SJCRH30 (cell line): ENCODE data around the gene RANBP3L. TPM values are rescaled to one million over a fixed set of nuclear protein-coding genes. Genes with fewer than 3 reads are reported as not detected.
"Not testable (repeated sequence)": the region's sequence is repeated elsewhere in the genome, so short reads cannot be mapped to it uniquely, and the experiment has no call there.

ENCODE experiments used
- DNase-seq, 2 experiments: peaks; one replicate each; pipeline ENCODE4 v3.0.0-alpha.2; 2015 to 2020
- H3K27ac ChIP-seq: fragments of 250-450 bp; sonication (Bioruptor Pico); 2 replicates; pipeline ENCODE4 v1.5.1; 2020; ENCODE audit warnings: mild to moderate bottlenecking, moderate library complexity
- H3K27me3 ChIP-seq: fragments of 250-450 bp; sonication (Bioruptor Pico); 2 replicates; pipeline ENCODE4 v1.5.1; 2020; ENCODE audit warnings: mild to moderate bottlenecking, moderate library complexity
- H3K36me3 ChIP-seq: fragments of 250-450 bp; sonication (Bioruptor Pico); 2 replicates; pipeline ENCODE4 v1.5.1; 2020; ENCODE audit warnings: mild to moderate bottlenecking, moderate library complexity
- H3K4me1 ChIP-seq: fragments of 250-450 bp; sonication (Bioruptor Pico); 2 replicates; pipeline ENCODE4 v1.5.1; 2020; ENCODE audit warnings: mild to moderate bottlenecking, moderate library complexity
- H3K4me3 ChIP-seq: fragments of 250-450 bp; sonication (Bioruptor Pico); 2 replicates; pipeline ENCODE4 v1.5.1; 2020; ENCODE audit warnings: mild to moderate bottlenecking, moderate library complexity
- H3K9me3 ChIP-seq: fragments of 250-450 bp; sonication (Bioruptor Pico); replicated peaks from 2 replicates; pipeline ENCODE4 v1.5.1; 2020; ENCODE audit warnings: mild to moderate bottlenecking, moderate library complexity
- total RNA-seq: library from RNA; depleted of rRNA; stranded (reverse); fragments of >200 nt; shearing (Covaris generic); gene quantifications from 2 replicates; pipeline ENCODE4 v1.2.3, GENCODE V29; 2014

The RANBP3L gene
- total RNA-seq, 1 experiment from 2014 or later, result 0.93 TPM

DNA sequence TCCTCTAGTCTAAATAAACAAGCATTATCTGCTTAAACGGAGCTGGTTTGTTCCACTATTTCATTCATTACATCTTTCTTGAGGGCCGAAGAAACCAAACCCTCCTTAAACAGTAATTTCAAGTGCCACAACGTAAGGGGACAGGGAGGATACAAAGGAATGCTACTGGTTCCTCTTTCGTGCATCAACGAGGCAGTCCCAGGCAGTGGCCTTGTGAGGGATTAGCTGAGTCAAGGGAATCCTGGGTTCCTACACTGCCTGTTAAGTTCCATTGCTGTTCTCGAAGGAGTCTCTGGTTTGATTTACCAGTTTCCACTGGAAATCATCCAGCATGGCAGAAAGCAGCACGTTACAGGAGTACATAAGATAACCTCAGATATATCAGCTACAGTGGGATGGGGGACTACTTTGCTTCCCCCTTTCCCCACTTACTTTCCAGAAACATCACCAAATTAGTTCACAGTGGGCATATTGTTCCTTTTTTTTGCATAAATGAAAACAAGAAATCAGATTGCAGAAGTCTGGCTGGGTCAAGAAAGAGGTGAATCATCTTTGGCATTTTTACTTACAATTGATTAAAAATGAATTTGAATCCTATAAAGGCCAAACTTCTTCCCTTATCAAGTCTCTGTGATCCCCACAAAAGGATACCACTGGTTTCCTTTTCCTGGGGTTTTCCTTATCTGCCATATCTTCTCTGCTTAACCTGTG lies 2.5 kb upstream of the RANBP3L start:
- Histone ChIP-seq H3K4me1 (peaks cover 16% of the 10 kb centered on the region), H3K4me3 (no peak overlapping the region), H3K27ac (no peak overlapping the region), H3K9me3 (no peaks in the 10 kb centered on the region), H3K27me3 (no peaks in the 10 kb centered on the region), H3K36me3 (no peaks in the 10 kb centered on the region)
- no peak for DNase-seq

DNA sequence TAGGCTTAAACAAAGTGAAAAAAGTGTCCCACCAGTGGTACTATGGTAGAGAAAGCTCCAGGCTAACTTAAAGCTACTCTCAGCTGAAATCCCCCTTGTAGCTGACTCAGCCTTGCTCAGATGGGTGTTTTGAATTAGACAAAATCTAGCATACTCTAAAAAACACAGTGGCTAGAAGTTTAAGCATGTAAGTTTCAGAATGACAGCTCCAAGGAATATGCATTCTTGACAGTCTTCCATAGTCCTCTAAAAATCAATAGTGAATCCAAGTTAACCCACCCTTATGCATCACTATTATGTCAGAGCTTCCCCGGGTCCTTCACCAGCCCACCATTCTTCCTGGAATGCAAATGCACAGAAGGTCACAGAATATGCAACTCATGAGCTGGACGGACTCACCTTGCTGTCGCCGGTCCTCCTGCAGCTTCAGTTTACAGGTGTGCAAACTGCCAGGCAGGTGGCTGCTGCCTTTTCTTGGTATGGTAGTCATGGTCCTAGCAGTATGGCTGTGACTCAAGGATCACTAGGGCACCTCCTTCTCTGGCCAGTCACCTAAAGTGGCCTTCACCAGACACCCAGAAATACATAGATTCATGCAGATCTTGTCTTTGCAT lies 668 bp downstream of the RANBP3L start:
- H3K4me3 ChIP-seq, result no peak overlapping the region
- peaks cover 16% of the 10 kb centered on the region for H3K4me1 ChIP-seq
- H3K36me3 ChIP-seq, result no peaks in the 10 kb centered on the region
- no peak overlapping the region for H3K27ac ChIP-seq
- no peak for DNase-seq
- peaks cover 4% of the 10 kb centered on the region; the same call in 1 of the 2 replicates for H3K9me3 ChIP-seq
- H3K27me3 ChIP-seq, result no peaks in the 10 kb centered on the region

DNA sequence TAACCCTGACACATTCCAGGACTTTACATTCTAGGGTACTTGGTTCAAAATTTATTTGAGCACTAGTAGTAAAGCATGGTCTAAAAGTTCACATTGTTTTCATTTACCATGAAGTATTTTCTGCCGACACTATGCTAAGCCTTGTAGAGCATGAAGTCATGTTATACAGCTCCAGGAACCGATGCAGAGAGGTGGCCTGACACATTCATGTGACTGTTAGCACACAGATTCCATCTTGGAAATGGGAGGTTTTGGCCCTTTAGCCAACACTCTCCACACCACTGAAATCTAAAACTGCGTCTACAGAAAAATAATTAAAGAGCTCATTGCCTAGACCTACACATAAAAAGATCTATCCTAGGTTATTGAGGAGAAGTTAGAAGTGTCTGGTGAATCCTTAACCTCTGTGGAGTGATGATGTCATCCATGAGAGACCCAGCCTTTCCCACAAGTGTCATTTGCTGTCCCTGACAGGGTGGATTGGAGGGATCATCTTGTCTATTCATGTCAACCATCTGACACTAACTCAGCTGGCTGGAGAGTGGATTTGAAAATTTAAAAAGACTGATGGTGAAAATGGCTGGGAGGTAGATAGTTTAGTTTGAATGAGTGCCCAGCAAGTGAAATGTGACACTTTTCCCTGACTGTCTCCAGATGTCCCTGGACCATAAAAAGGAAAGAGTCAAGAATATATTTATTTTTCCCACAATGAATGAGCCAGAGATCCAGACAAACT lies 1.3 kb downstream of the RANBP3L start:
- DNase-seq, result peak in 1 of 2 experiments; percentile 24
- H3K27ac ChIP-seq, result no peak overlapping the region
- peaks cover 16% of the 10 kb centered on the region for H3K4me1 ChIP-seq
- no peaks in the 10 kb centered on the region for H3K36me3 ChIP-seq
- peaks cover 4% of the 10 kb centered on the region; the same call in 1 of the 2 replicates for H3K9me3 ChIP-seq
- no peaks in the 10 kb centered on the region for H3K27me3 ChIP-seq
- H3K4me3 ChIP-seq, result no peak overlapping the region

DNA sequence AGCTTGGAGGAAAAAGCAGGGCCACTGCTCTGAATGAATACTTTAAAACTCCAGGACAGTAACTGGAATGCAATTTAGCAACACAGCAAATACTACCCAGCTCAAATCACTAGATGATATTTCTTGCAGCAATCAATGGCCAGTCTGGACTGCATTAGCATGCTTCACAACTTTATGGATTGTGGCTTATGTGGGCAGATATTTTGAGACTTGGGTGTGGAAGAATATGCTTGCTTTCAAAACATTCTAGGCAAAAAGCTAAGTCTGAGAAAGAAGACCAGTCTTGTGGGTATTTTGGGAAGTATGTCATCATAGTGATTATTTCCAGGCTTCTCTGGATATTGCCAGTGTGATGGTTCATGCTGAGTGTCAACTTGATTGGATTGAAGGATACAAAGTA lies 3.1 kb downstream of the RANBP3L start:
- Histone ChIP-seq H3K27ac (no peak overlapping the region), H3K4me3 (no peak overlapping the region), H3K27me3 (no peaks in the 10 kb centered on the region), H3K4me1 (peaks cover 16% of the 10 kb centered on the region), H3K9me3 (peaks cover 4% of the 10 kb centered on the region; the same call in 1 of the 2 replicates), H3K36me3 (no peaks in the 10 kb centered on the region)
- no peak for DNase-seq

DNA sequence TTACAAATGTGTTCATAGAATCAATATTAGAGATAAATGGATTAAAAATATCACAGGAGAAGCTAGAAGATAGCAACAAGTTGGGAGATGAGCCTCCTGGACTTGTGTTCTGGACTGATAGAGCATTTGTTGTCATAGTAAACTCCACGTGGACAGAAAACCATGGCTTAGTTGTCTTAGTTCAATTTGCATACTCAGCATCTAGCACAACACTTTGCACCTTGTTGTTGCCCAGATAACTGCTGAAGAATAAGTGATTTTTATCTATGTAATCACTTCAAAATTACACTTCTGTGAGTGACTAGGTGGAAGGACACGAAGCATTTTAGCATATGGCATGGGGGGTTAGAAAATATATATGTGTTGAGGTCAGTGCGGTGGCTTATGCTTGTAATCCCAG lies 4.0 kb downstream of the RANBP3L start:
- Histone ChIP-seq H3K4me3 (no peak overlapping the region), H3K36me3 (no peaks in the 10 kb centered on the region), H3K27ac (no peak overlapping the region), H3K9me3 (peaks cover 4% of the 10 kb centered on the region; the same call in 1 of the 2 replicates), H3K4me1 (peaks cover 16% of the 10 kb centered on the region), H3K27me3 (no peaks in the 10 kb centered on the region)
- no peak for DNase-seq

DNA sequence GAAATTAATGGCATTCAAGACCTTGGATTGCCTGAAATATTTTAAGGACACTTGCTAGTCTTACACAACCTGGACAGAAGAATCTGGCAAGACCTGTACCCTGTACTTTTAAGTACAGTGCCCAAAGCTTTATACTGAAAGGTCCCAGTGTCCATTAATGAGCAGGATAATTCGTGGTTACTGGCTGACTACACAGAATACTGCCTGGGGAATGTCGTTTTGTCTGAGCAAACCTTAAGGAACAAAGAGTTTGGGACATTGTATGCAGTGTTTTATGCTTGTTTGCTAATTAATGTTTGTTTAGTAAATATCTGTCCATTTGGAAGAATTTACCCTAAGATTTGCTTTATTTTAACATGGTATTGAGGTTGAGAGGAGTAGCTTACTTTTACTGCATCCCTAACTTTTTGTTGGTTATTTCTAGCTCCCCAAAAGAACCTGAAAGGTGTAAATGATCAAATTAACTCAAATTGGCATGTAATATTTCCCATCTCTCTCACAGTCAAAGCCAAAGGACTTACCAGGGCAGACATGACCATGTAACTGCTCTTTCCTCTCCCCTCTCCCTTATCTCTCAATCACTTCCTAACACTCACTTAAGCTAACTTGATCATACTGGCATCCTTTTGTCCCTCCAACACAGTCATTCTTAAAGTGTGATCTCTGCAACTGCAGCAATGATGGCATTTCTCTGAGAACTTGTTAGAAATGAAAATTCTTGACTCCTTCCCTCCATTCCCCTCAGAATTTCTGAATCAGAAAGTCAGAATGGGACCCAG lies 15.7 kb downstream of the RANBP3L start:
- no peaks in the 10 kb centered on the region for H3K9me3 ChIP-seq

DNA sequence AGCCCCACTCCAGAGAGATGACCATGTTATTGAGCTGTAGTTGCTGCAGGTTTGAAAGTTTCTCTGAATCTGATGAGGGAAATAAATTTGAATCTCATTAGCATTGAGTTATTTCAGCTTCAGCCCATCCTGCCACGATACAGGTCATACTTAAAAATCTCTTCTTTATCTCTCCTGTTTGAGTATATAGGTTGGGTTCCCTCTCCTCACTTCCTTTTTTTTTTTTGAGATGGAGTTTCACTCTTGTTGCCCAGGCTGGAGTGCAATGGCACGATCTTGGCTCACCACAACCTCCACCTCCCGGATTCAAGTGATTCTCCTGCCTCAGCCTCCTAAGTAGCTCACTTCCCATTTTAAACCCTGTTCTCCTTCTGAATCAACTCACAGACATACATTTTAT lies 17.9 kb downstream of the RANBP3L start:
- not testable (repeated sequence) for H3K4me1 ChIP-seq, H3K9me3 ChIP-seq, H3K27me3 ChIP-seq, H3K36me3 ChIP-seq, H3K4me3 ChIP-seq, H3K27ac ChIP-seq, DNase-seq

More for the DNA sequence above, 15.7 kb downstream of the RANBP3L start:
- Histone ChIP-seq H3K4me1 (no peaks in the 10 kb centered on the region), H3K27me3 (no peaks in the 10 kb centered on the region), H3K27ac (no peak overlapping the region), H3K36me3 (no peaks in the 10 kb centered on the region), H3K4me3 (no peak overlapping the region)
- DNase-seq, result no peak

DNA sequence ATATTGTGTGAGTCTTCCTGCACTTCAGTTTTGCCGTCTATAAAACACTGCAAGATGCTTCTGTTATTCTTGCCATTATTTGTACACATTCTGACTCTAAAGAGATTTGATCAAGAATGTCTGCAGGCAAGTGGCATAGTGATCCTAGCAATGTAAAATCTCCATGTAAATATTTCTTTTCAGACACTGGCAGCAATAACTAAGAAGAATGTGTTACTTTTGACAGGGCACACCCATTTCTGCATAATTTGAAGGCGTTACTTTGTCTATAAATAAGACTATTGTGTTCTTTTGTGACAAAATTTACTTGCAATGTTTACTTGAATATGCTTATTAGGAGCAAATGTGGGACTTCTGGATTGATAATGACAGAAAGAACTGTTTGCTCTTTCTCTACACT lies 20.1 kb downstream of the RANBP3L start:
- H3K4me1 ChIP-seq, result no peaks in the 10 kb centered on the region
- H3K27ac ChIP-seq, result no peak overlapping the region
- H3K4me3 ChIP-seq, result no peak overlapping the region
- no peak for DNase-seq
- H3K36me3 ChIP-seq, result no peaks in the 10 kb centered on the region
- no peaks in the 10 kb centered on the region for H3K9me3 ChIP-seq
- no peaks in the 10 kb centered on the region for H3K27me3 ChIP-seq

DNA sequence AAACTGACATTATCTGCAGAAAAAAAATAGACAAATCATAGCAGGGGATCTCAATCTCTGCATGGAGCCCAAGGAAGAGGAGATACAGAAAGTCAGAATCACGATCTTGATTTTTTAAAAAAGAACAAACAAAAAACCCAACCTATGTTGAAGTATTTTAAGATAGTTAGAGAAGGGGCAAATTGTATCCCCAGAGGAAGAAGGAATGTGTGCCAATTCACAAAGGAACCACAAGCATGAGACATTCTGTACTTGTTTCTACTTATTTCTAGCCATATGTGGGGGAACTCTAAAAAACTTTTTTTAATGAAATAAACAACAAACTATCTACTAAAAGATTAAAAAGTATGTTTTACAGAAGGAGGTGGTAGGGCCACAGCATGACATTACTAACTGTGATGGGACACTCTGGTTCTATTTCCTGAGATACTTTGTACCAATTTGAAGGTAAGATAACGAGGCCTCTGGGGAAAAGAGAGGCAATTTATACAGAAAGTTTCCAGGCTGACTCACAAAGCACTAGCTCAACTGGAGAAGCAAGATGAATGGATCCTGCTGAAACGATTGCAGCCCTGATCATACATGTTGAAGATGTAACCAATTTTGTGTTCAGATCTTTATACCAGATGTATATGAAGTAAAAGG lies 22.5 kb downstream of the RANBP3L start:
- no peaks in the 10 kb centered on the region for H3K9me3 ChIP-seq
- H3K36me3 ChIP-seq, result no peaks in the 10 kb centered on the region
- H3K4me3 ChIP-seq, result no peak overlapping the region
- no peak overlapping the region for H3K27ac ChIP-seq
- peaks cover 2% of the 10 kb centered on the region for H3K4me1 ChIP-seq
- DNase-seq, result no peak
- H3K27me3 ChIP-seq, result no peaks in the 10 kb centered on the region

DNA sequence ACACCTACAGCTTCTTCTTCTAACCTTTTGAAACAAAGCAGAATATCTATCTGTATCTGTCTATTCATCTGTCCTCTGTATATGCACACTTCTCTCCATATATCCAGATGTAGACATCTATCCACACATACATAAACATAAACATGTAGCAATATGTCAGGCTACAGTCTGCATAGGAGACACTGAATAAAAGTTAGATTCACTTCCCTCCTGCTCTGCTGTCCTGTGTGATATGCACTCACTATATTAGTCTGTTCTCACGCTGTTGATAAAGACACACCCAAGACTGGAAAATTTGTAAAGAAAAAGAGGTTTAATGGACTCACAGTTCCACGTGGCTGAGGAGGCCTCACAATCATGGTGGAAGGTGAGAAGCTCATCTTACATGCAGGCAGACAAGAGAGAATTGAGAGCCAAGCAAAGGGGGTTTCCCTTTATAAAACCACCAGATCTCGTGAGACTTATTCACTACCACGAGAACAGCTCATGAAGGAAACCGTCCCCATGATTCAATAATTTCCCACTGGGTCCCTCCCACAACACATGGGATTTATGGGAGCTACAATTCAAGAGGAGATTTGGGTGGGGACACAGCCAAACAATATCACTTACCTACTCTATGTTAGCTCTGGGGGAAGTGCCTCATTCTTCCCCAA lies 24.1 kb downstream of the RANBP3L start:
- H3K27ac ChIP-seq, result no peak overlapping the region
- DNase-seq, result no peak
- H3K4me1 ChIP-seq, result peaks cover 11% of the 10 kb centered on the region
- no peak overlapping the region for H3K4me3 ChIP-seq
- no peaks in the 10 kb centered on the region for H3K9me3 ChIP-seq
- H3K36me3 ChIP-seq, result no peaks in the 10 kb centered on the region
- H3K27me3 ChIP-seq, result no peaks in the 10 kb centered on the region

DNA sequence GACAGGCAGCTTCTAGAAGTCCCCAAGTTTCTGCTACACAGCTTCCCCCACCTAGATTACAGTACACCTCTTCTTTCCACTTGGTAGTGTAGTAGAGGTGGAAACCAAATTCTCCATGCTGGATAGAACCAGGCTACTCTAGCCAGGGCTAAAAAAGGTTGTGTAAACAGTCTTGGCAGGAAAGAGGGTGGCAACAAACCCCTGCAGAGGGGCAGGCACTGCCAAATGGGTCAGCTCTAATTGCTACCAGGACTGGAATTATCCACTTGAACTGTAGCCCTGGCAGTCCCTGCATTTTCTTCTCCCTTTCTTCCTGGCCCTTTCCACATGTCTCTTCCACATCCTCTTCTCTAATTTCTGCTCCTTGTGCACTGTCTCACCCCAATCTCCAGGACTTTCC lies 24.8 kb downstream of the RANBP3L start:
- no peak overlapping the region for H3K27ac ChIP-seq
- no peaks in the 10 kb centered on the region for H3K36me3 ChIP-seq
- H3K27me3 ChIP-seq, result no peaks in the 10 kb centered on the region
- no peaks in the 10 kb centered on the region for H3K9me3 ChIP-seq
- no peak for DNase-seq
- no peak overlapping the region for H3K4me3 ChIP-seq
- peaks cover 11% of the 10 kb centered on the region for H3K4me1 ChIP-seq

DNA sequence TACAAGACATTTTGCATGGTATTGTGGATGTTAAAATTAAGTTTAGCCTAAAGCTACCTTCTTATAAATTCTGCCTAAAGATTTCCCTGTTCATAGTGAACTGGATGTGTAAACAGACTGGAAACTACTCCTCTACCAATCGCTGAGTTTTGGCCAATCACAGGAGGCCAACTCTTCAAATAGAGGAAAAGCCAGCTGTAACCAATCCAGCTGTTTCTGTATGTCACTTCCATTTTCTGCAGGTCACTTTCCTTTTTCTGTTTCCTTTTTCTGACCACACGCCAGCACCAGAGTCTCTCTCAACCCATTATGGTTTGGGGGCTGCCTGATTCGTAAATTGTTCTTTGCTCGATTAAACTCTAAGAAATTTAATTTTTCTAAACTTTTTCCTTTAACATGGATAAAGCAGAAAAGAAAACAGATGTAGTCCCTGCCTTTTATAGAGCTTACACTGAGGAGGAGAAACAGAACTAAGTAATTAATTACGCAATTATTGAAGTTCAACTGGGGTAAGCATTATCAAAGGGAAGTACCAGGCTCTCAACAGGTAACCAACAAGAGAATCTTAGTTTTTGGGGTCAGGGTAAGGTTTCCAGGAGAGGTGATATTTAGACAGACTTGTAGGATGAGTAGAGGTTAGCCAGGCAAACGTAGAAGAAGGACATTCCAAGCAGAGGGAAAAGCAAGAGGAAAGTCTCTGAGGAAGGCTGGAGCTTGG lies 27.7 kb downstream of the RANBP3L start:
- peak; percentile 77 to 92 for DNase-seq
- Histone ChIP-seq H3K4me1 (peaks cover 11% of the 10 kb centered on the region), H3K27me3 (no peaks in the 10 kb centered on the region), H3K4me3 (no peak overlapping the region), H3K27ac (peak overlapping the region; percentile 56), H3K36me3 (no peaks in the 10 kb centered on the region; the same call in 1 of the 2 replicates), H3K9me3 (no peaks in the 10 kb centered on the region)

DNA sequence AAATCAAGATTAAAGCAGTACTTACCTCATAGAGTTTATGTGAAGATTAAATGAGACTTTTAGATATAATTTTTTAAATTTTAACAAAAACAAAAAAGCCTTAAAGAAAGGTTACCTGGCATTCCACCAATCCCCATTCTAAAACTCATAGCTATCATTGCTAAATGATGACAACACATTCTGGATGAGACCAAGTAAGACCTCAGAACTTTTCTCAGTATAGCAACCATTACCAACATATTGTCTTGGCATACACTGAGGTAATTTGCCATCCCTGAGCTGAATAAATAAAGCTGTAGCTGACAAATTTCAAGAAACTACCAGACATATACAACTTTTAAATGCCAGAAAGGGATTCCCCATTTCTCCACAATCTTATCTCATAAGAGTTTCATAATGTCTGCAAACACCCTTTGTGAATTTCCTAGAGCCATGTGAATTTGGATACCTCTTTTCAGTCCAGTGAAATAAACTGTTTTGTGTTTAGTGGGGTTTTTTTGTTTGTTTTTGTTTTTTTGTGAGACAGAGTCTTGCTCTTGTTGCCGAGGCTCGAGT lies 29.5 kb downstream of the RANBP3L start:
- Histone ChIP-seq H3K36me3 (no peaks in the 10 kb centered on the region; the same call in 1 of the 2 replicates), H3K27ac (no peak overlapping the region), H3K27me3 (no peaks in the 10 kb centered on the region), H3K9me3 (no peaks in the 10 kb centered on the region), H3K4me1 (peaks cover 11% of the 10 kb centered on the region), H3K4me3 (no peak overlapping the region)
- DNase-seq, result no peak
